ENCODE data around the gene PJA2.

GRCh38 chr5:109327570-109327969, 82.2 kb downstream of the PJA2 start:
- TF ChIP-seq, protein P1, sequence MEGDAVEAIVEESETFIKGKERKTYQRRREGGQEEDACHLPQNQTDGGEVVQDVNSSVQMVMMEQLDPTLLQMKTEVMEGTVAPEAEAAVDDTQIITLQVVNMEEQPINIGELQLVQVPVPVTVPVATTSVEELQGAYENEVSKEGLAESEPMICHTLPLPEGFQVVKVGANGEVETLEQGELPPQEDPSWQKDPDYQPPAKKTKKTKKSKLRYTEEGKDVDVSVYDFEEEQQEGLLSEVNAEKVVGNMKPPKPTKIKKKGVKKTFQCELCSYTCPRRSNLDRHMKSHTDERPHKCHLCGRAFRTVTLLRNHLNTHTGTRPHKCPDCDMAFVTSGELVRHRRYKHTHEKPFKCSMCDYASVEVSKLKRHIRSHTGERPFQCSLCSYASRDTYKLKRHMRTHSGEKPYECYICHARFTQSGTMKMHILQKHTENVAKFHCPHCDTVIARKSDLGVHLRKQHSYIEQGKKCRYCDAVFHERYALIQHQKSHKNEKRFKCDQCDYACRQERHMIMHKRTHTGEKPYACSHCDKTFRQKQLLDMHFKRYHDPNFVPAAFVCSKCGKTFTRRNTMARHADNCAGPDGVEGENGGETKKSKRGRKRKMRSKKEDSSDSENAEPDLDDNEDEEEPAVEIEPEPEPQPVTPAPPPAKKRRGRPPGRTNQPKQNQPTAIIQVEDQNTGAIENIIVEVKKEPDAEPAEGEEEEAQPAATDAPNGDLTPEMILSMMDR (IDR thresholded peaks at IDR 0.05) = no peak
- TF ChIP-seq POLR2A (IDR thresholded peaks at IDR 0.05) (no peak), EP300 (IDR thresholded peaks at IDR 0.05) (no peak)

All from gastroesophageal sphincter (tissue), 3 donors.